ENCODE data around the gene RYR3.

The RYR3 gene

GRCh38 chr15:33310481-33311311, at the start of gene RYR3:
TSS of gene RYR3 (plus strand) at chr15:33310967. CDS start at chr15:33311046, 79 bp downstream.
- no peak for DNase-seq

- DNase-seq = no peak
Observed at GRCh38 chr15:33262306-33262705, 48.5 kb upstream of the RYR3 start.

GRCh38 chr15:33277689-33278088, 33.1 kb upstream of the RYR3 start:
- no peak for DNase-seq

- no peak for DNase-seq
Observed at GRCh38 chr15:33278816-33279612, 31.8 kb upstream of the RYR3 start.

- DNase-seq = no peak
Observed at GRCh38 chr15:33279613-33280205, 31.1 kb upstream of the RYR3 start.

GRCh38 chr15:33282226-33283020, 28.3 kb upstream of the RYR3 start:
- DNase-seq = no peak

GRCh38 chr15:33283576-33283975, 27.2 kb upstream of the RYR3 start:
- DNase-seq = no peak

GRCh38 chr15:33284336-33284735, 26.4 kb upstream of the RYR3 start:
- DNase-seq = no peak

- no peak for DNase-seq
Observed at GRCh38 chr15:33292717-33293307, 18.0 kb upstream of the RYR3 start.

GRCh38 chr15:33293713-33294334, 16.9 kb upstream of the RYR3 start:
- no peak for DNase-seq

GRCh38 chr15:33296050-33296449, 14.7 kb upstream of the RYR3 start:
- DNase-seq = no peak

- DNase-seq = no peak
Observed at GRCh38 chr15:33296856-33297255, 13.9 kb upstream of the RYR3 start.

GRCh38 chr15:33298631-33299030, 12.1 kb upstream of the RYR3 start:
- DNase-seq = no peak

GRCh38 chr15:33304924-33305323, 5.8 kb upstream of the RYR3 start:
- no peak for DNase-seq

- DNase-seq = no peak
Observed at GRCh38 chr15:33309602-33310276, 1.0 kb upstream of the RYR3 start.

GRCh38 chr15:33311312-33311971, 675 bp downstream of the RYR3 start:
- DNase-seq = no peak

GRCh38 chr15:33313491-33313890, 2.7 kb downstream of the RYR3 start:
- no peak for DNase-seq

GRCh38 chr15:33314069-33314468, 3.3 kb downstream of the RYR3 start:
- no peak for DNase-seq

- DNase-seq = no peak
Observed at GRCh38 chr15:33315044-33315443, 4.3 kb downstream of the RYR3 start.

- DNase-seq = no peak
Observed at GRCh38 chr15:33317896-33318295, 7.1 kb downstream of the RYR3 start.

- DNase-seq = no peak
Observed at GRCh38 chr15:33320017-33320416, 9.2 kb downstream of the RYR3 start.
